H1 (cell line): Measurements from ENCODE around the gene SYT15. TPM values are rescaled to one million over a fixed set of nuclear protein-coding genes. Genes with fewer than 3 reads are reported as not detected.
A peak's percentile ranks its signal among the peaks of the same experiment; 100 is the strongest.

Source experiments
- CTCF ChIA-PET: fragments of 300-600 bp; sonication (Branson Sonifier 250); formaldehyde crosslinking; loops from one replicate; lab custom pipeline; 2021; ENCODE audit not compliant: partially characterized antibody; lab: Charles Lee
- POLR2A ChIA-PET: fragments of 300-600 bp; sonication (Branson Sonifier 250); formaldehyde crosslinking; loops from one replicate; lab custom pipeline; 2021; ENCODE audit warnings: inconsistent platforms; ENCODE audit not compliant: partially characterized antibody; lab: Charles Lee
- DNase-seq, 2 experiments: peaks; one replicate each; pipeline versions ENCODE4 v3.0.0 to v3.0.0-alpha.2; 2010 to 2022; ENCODE audit warnings: low spot score in 2 of 2, low read depth in 1 of 2, mixed read lengths in 1 of 2
- FAIRE-seq: peaks from 2 replicates; lab custom pipeline; 2011; peaks lifted over from hg19 to GRCh38; lab: Jason Lieb, UNC
- H2AFZ ChIP-seq: 2 replicates; pipeline ENCODE4 v1.8.1; 2012; ENCODE audit warnings: low read length, inconsistent platforms
- H2AK5ac ChIP-seq: 2 replicates; pipeline ENCODE4 v1.6.1; 2013; ENCODE audit warnings: low read depth, low read length
- H2BK120ac ChIP-seq: replicated peaks from 2 replicates; pipeline ENCODE3; 2013; ENCODE audit warnings: low read depth, low read length, inconsistent platforms
- H2BK12ac ChIP-seq: 2 replicates; pipeline ENCODE4 v1.6.1; 2013; ENCODE audit warnings: low read depth, low read length
- H2BK15ac ChIP-seq: 2 replicates; pipeline ENCODE4 v1.6.1; 2013; ENCODE audit warnings: low read length
- H2BK20ac ChIP-seq: 2 replicates; pipeline ENCODE4 v1.6.1; 2013; ENCODE audit warnings: low read length
- H2BK5ac ChIP-seq: 2 replicates; pipeline ENCODE4 v1.6.1; 2013; ENCODE audit warnings: low read depth, low read length
- H3K14ac ChIP-seq: 2 replicates; pipeline ENCODE4 v1.6.1; 2013; ENCODE audit warnings: inconsistent platforms; ENCODE audit not compliant: insufficient read length
- H3K18ac ChIP-seq: 2 replicates; pipeline ENCODE4 v1.6.1; 2013; ENCODE audit warnings: low read length; ENCODE audit errors: extremely low read depth
- H3K23ac ChIP-seq: 2 replicates; pipeline ENCODE4 v1.6.1; 2013; ENCODE audit warnings: inconsistent platforms; ENCODE audit not compliant: insufficient read length
- H3K23me2 ChIP-seq: 2 replicates; pipeline ENCODE4 v1.6.1; 2013; ENCODE audit warnings: low read depth, low read length
- H3K27ac ChIP-seq: 2 replicates; pipeline ENCODE4 v1.6.1; 2011; ENCODE audit warnings: low read depth, low read length, inconsistent platforms
- H3K27me3 ChIP-seq, 4 experiments: replicated peaks in 1 of 4; 1 replicate in 1 of 4; 2 replicates in 3 of 4; pipeline versions ENCODE4 v1.6.1 to v1.8.1; 2011 to 2013; ENCODE audit warnings: low read length in 3 of 4, mild to moderate bottlenecking in 3 of 4, inconsistent platforms in 2 of 4, mixed read lengths in 2 of 4, moderate library complexity in 1 of 4; ENCODE audit not compliant: control insufficient read depth in 3 of 4, insufficient read depth in 3 of 4; ENCODE audit errors: extremely low read depth in 1 of 4
- H3K36me3 ChIP-seq, 4 experiments: 2 replicates each; pipeline versions ENCODE4 v1.6.1 to v1.8.1; 2011 to 2013; ENCODE audit warnings: mild to moderate bottlenecking in 4 of 4, low read length in 3 of 4, moderate library complexity in 2 of 4, control low read depth in 1 of 4, inconsistent platforms in 1 of 4; ENCODE audit not compliant: insufficient read depth in 4 of 4, control insufficient read depth in 2 of 4
- H3K4ac ChIP-seq: replicated peaks from 2 replicates; pipeline ENCODE3; 2013; ENCODE audit warnings: low read length, low read depth, mixed read lengths, inconsistent platforms; ENCODE audit not compliant: insufficient read length
- H3K4me1 ChIP-seq, 4 experiments: replicated peaks in 1 of 4; 1 replicate in 1 of 4; 2 replicates in 3 of 4; pipeline versions ENCODE4 v1.6.1 to v1.8.1; 2011 to 2013; ENCODE audit warnings: low read length in 3 of 4, inconsistent platforms in 2 of 4, mixed read lengths in 1 of 4; ENCODE audit not compliant: insufficient read depth in 4 of 4, control insufficient read depth in 3 of 4
- H3K4me2 ChIP-seq, 2 experiments: 2 replicates each; pipeline versions ENCODE4 v1.6.1 to v1.8.1; 2011 to 2013; ENCODE audit warnings: low read depth in 2 of 2, low read length in 2 of 2, control low read depth in 1 of 2, inconsistent platforms in 1 of 2, mild to moderate bottlenecking in 1 of 2; ENCODE audit not compliant: insufficient read depth in 1 of 2
- H3K4me3 ChIP-seq, 4 experiments: fragments of 200-600, 300-600 bp in 1 of 4; sonication (generic), shearing (Covaris generic), sonication (Bioruptor Twin) in 1 of 4; 2 replicates each; pipeline versions ENCODE4 v1.5.1 to v1.8.1; 2011 to 2016; ENCODE audit warnings: low read length in 4 of 4, low read depth in 3 of 4, control low read depth in 2 of 4, inconsistent platforms in 2 of 4, mild to moderate bottlenecking in 2 of 4, mixed read lengths in 1 of 4, moderate library complexity in 1 of 4; ENCODE audit not compliant: insufficient read depth in 2 of 4; ENCODE audit errors: extremely low read depth in 1 of 4
- H3K56ac ChIP-seq: replicated peaks from 2 replicates; pipeline ENCODE3; 2013; ENCODE audit warnings: low read depth, mild to moderate bottlenecking, mixed read lengths, low read length, inconsistent platforms; ENCODE audit not compliant: insufficient read length
- H3K79me1 ChIP-seq: 2 replicates; pipeline ENCODE4 v1.6.1; 2013; ENCODE audit warnings: low read depth, low read length, control low read depth
- H3K79me2 ChIP-seq, 2 experiments: 2 replicates each; pipeline versions ENCODE4 v1.6.1 to v1.8.1; 2012 to 2013; ENCODE audit warnings: low read length in 2 of 2, mild to moderate bottlenecking in 2 of 2, inconsistent platforms in 1 of 2; ENCODE audit not compliant: insufficient read depth in 2 of 2, control insufficient read depth in 1 of 2
- H3K9ac ChIP-seq, 4 experiments: replicated peaks in 1 of 4; 1 replicate in 1 of 4; 2 replicates in 3 of 4; pipeline versions ENCODE4 v1.6.1 to v1.8.1; 2011 to 2013; ENCODE audit warnings: low read depth in 3 of 4, low read length in 3 of 4, control low read depth in 2 of 4, mild to moderate bottlenecking in 2 of 4, moderate library complexity in 2 of 4, inconsistent platforms in 1 of 4; ENCODE audit errors: extremely low read depth in 1 of 4
- H3K9me3 ChIP-seq, 2 experiments: 2 replicates each; pipeline versions ENCODE4 v1.6.1 to v1.8.1; 2012 to 2013; ENCODE audit warnings: mild to moderate bottlenecking in 2 of 2, moderate library complexity in 2 of 2, control low read depth in 1 of 2, inconsistent platforms in 1 of 2, low read depth in 1 of 2, low read length in 1 of 2, mixed read lengths in 1 of 2; ENCODE audit not compliant: insufficient read depth in 2 of 2
- H4K20me1 ChIP-seq, 2 experiments: replicated peaks in 1 of 2; 2 replicates each; pipeline versions ENCODE3 to v1.8.1; 2011 to 2013; ENCODE audit warnings: inconsistent platforms in 2 of 2, low read length in 2 of 2, mild to moderate bottlenecking in 1 of 2; ENCODE audit not compliant: insufficient read depth in 2 of 2, control insufficient read depth in 1 of 2
- H4K5ac ChIP-seq: 2 replicates; pipeline ENCODE4 v1.6.1; 2013; ENCODE audit warnings: low read length, low read depth, mixed read lengths, inconsistent platforms; ENCODE audit not compliant: insufficient read length
- H4K8ac ChIP-seq: 2 replicates; pipeline ENCODE4 v1.8.0; 2013; ENCODE audit warnings: mild to moderate bottlenecking, moderate library complexity, low read length, inconsistent platforms; ENCODE audit not compliant: insufficient read depth; ENCODE audit errors: extremely low read depth
- H4K91ac ChIP-seq: replicated peaks from 2 replicates; pipeline ENCODE3; 2013; ENCODE audit warnings: low read length, mixed read lengths, inconsistent platforms; ENCODE audit not compliant: insufficient read length
- BRCA1 ChIP-seq: IDR thresholded peaks from 2 replicates; pipeline ENCODE4 v1.6.1; 2012; ENCODE audit warnings: low read depth, low read length, improper control_type of control experiment
- POLR2AphosphoS5 ChIP-seq: IDR thresholded peaks from 2 replicates; pipeline ENCODE4 v1.6.1; 2011; ENCODE audit warnings: low read depth, low read length
- WGBS, 2 experiments: shearing (Covaris generic) in 1 of 2; methylation state at CpG; one replicate each; pipeline versions ENCODE4 v1.1.6 to v1.1.7; 2013 to 2015; ENCODE audit warnings: low lambda C conversion rate in 2 of 2, mixed read lengths in 2 of 2, inconsistent platforms in 1 of 2, low coverage in 1 of 2, missing lambda C conversion rate in 1 of 2; ENCODE audit not compliant: insufficient replicate concordance in 2 of 2, insufficient coverage in 1 of 2, insufficient read length in 1 of 2; ENCODE audit errors: extremely low coverage in 1 of 2, missing lambda C conversion rate in 1 of 2; 5-methylcytosine and 5-hydroxymethylcytosine counted together
- polyA plus RNA-seq, 7 experiments: library from polyadenylated mRNA; depleted of rRNA in 3 of 7; stranded (reverse) in 5 of 7; unstranded in 2 of 7; fragments of >200 nt in 5 of 7; fragments of 200-250 nt in 2 of 7; gene quantifications; 1 replicate in 5 of 7; 2 replicates in 1 of 7; 4 replicates in 1 of 7; pipeline versions ENCODE4 v1.2.1 to v1.2.3, GENCODE V29; 2011 to 2013; ENCODE audit warnings: missing spikeins in 2 of 7, mixed read lengths in 2 of 7
- total RNA-seq: library from RNA; stranded (reverse); fragmentation: NEBNext Ultra II Directional; extraction: Animal tissue kit (Norgen Biotek cat#: 25700); gene quantifications from 2 replicates; pipeline ENCODE4 v1.2.1, GENCODE V29; 2021

Gene SYT15
- total and polyA plus RNA-seq, 2 of the 8 experiments (the other 6 are each of a cell fraction or from before 2014, with no cell fraction given) = 0.39 to 0.61 TPM

- peaks cover 5 to 15% of the 10 kb centered on the region in 2 experiments for H4K20me1 ChIP-seq
- no peak overlapping the region for H2BK12ac ChIP-seq
- H4K91ac ChIP-seq = no peak overlapping the region
- H3K4ac ChIP-seq = no peak overlapping the region
- ChIA-PET CTCF (interaction anchor here (0.8 to 4.7 kb wide), 13 partner anchors 9 to 1230 kb away, joined by 3 to 65 read pairs (median 15); partner anchors contain the start of gene GPRIN2), POLR2A (interaction anchor here (0.6 to 4.4 kb wide), 6 partner anchors 8 to 658 kb away, joined by 3 to 44 read pairs (median 6); partner anchors contain the start of gene GPRIN2)
- H4K8ac ChIP-seq = no peak overlapping the region
- H3K79me2 ChIP-seq = no peaks in the 10 kb centered on the region
- H3K27me3 ChIP-seq = 0 out of 7 replicates have a peak, but pooled peaks cover 0 to 2% (median 0%) of the 10 kb centered on the region in 4 experiments
- 83% methylated on average over 5 of the region's 5 CpGs; no CpG with 5 or more reads in 1 of the 2 experiments for WGBS, 2 experiments
- no peak overlapping the region for H3K27ac ChIP-seq
- DNase-seq (peak in 1 of 2 experiments; percentile 46), FAIRE-seq (no peak)
- H3K36me3 ChIP-seq = peaks cover 4 to 16% (median 5%) of the 10 kb centered on the region in 4 experiments; a peak in 5 of 8 replicates
- H3K4me3 ChIP-seq = no peak overlapping the region
- H3K9me3 ChIP-seq = no peaks in the 10 kb centered on the region
- H2AK5ac ChIP-seq = no peak overlapping the region
- H3K18ac ChIP-seq = no peak overlapping the region
- no peaks in the 10 kb centered on the region for H3K79me1 ChIP-seq
- no peak overlapping the region for H3K4me2 ChIP-seq
- H3K56ac ChIP-seq = no peak overlapping the region
- H3K4me1 ChIP-seq = peaks cover 5 to 9% (median 7%) of the 10 kb centered on the region in 4 experiments
- peaks cover under 1% of the 10 kb centered on the region; the same call in 1 of the 2 replicates for H3K23me2 ChIP-seq
- no peak overlapping the region for H2BK20ac ChIP-seq
- no peak overlapping the region for H2AFZ ChIP-seq
- H3K23ac ChIP-seq = no peak overlapping the region
- H2BK120ac ChIP-seq = no peak overlapping the region
- H2BK15ac ChIP-seq = 0 out of 2 replicates have a peak overlapping the region, but pooled peaks have one; percentile 5
- H4K5ac ChIP-seq = no peak overlapping the region
- no peak overlapping the region for H3K14ac ChIP-seq
- no peak overlapping the region for H3K9ac ChIP-seq
- TF ChIP-seq BRCA1 (no peak), POLR2AphosphoS5 (peak; percentile 19; the same call in 1 of the 2 replicates)
- no peak overlapping the region for H2BK5ac ChIP-seq
Measured at GRCh38 chr10:46545861-46546590, 32.9 kb upstream of the SYT15 start.
